ENCODE measurements around the gene PNN. TPM values are rescaled to one million over a fixed set of nuclear protein-coding genes. Genes with fewer than 3 reads are reported as not detected.

The PNN gene
- total and polyA plus RNA-seq, 2 of the 8 experiments (the other 6 are each of a cell fraction or from before 2014, with no cell fraction given) = 27.5 to 121 TPM

DNA sequence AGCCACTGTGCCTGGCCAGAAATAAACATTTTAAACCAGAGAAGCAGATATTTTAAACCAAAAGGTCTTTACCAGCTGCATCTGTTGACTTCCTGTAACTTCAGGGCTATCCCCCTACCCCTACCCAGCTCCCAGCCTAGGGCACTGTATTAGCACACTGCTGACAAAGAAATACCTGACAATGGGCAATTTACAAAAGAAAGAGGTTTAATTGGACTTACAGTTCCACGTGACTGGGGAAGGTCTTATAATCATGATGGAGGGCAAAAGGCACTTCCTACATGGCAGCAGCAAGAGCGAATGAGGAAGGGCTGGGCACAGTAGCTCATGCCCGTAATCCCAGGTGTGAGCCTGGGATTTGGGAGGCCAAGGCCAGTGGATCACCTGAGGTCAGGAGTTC is 34.9 kb upstream of the PNN start:
- H3K56ac ChIP-seq (replicated peaks; ENCODE audit: insufficient read length, low read depth, low read length) = no peak overlapping the region
- no peak overlapping the region for H2BK12ac ChIP-seq (ENCODE audit: low read depth, low read length)
- H4K20me1 ChIP-seq (replicated peaks in 1 of 2; ENCODE audit: control insufficient read depth in 1 of 2, insufficient read depth in 2 of 2, low read length in 2 of 2) = peaks cover 0 to 2% of the 10 kb centered on the region in 2 experiments
- 86% methylated on average over 3 of the region's 3 CpGs; no CpG with 5 or more reads in 1 of the 2 experiments for WGBS, 2 experiments (ENCODE audit: extremely low coverage in 1 of 2, insufficient coverage in 1 of 2, insufficient read length in 1 of 2, insufficient replicate concordance in 2 of 2, low coverage in 1 of 2, low lambda C conversion rate in 2 of 2, missing lambda C conversion rate in 1 of 2)
- H3K9me3 ChIP-seq (ENCODE audit: insufficient read depth in 2 of 2, low read depth in 1 of 2, low read length in 1 of 2) = peaks cover 12% of the 10 kb centered on the region in 2 experiments
- H3K27me3 ChIP-seq (replicated peaks in 1 of 4; ENCODE audit: control insufficient read depth in 3 of 4, extremely low read depth in 1 of 4, insufficient read depth in 3 of 4, low read length in 3 of 4) = no peaks in the 10 kb centered on the region
- FAIRE-seq (no peak), DNase-seq (ENCODE audit: low read depth in 1 of 2, low spot score in 2 of 2) (peak in 1 of 2 experiments; percentile 27)
- H4K5ac ChIP-seq (ENCODE audit: insufficient read length, low read depth, low read length) = no peak overlapping the region
- H3K36me3 ChIP-seq (ENCODE audit: control insufficient read depth in 2 of 4, insufficient read depth in 4 of 4, low read length in 3 of 4) = peaks cover 0 to 29% (median 10%) of the 10 kb centered on the region in 4 experiments; a peak in 5 of 8 replicates
- H2AK5ac ChIP-seq (ENCODE audit: low read depth, low read length) = no peak overlapping the region; the same call in 1 of the 2 replicates
- H3K79me1 ChIP-seq (ENCODE audit: low read depth, low read length) = no peaks in the 10 kb centered on the region
- no peak overlapping the region for H4K8ac ChIP-seq (ENCODE audit: extremely low read depth, insufficient read depth, low read length)
- no peak overlapping the region for H2BK120ac ChIP-seq (replicated peaks; ENCODE audit: low read depth, low read length)
- H4K91ac ChIP-seq (replicated peaks; ENCODE audit: insufficient read length, low read length) = no peak overlapping the region
- H3K23me2 ChIP-seq (ENCODE audit: low read depth, low read length) = no peaks in the 10 kb centered on the region
- no peak overlapping the region for H2BK5ac ChIP-seq (ENCODE audit: low read depth, low read length)
- no peaks in the 10 kb centered on the region for H3K79me2 ChIP-seq (ENCODE audit: control insufficient read depth in 1 of 2, insufficient read depth in 2 of 2, low read length in 2 of 2)
- no peak overlapping the region for H3K18ac ChIP-seq (ENCODE audit: extremely low read depth, low read length)
- no peak overlapping the region for H3K23ac ChIP-seq (ENCODE audit: insufficient read length)
- no peak overlapping the region for H3K4ac ChIP-seq (replicated peaks; ENCODE audit: insufficient read length, low read depth, low read length)
- H2BK15ac ChIP-seq (ENCODE audit: low read length) = no peak overlapping the region
- H3K14ac ChIP-seq (ENCODE audit: insufficient read length) = no peak overlapping the region
- no peak overlapping the region for H2AFZ ChIP-seq (ENCODE audit: low read length)
- H3K4me1 ChIP-seq (replicated peaks in 1 of 4; ENCODE audit: control insufficient read depth in 3 of 4, insufficient read depth in 4 of 4, low read length in 3 of 4) = peaks cover 0 to 3% (median 1%) of the 10 kb centered on the region in 4 experiments; a peak in 2 of 7 replicates
- ChIA-PET POLR2A (ENCODE audit: partially characterized antibody) (interaction anchor here (0.6 to 1.8 kb wide), 8 partner anchors 11 to 33 kb away, joined by 3 to 9 read pairs (median 4); partner anchors contain the start of genes GEMIN2 and TRAPPC6B), CTCF (ENCODE audit: partially characterized antibody) (interaction anchor here (0.9 kb wide), 1 partner anchor 20 kb away, joined by 3 read pairs; no protein-coding TSS in a partner anchor)
- no peak overlapping the region for H2BK20ac ChIP-seq (ENCODE audit: low read length)
- peak overlapping the region; percentile 1 to 17; a peak in 2 of 4 replicates for H3K4me2 ChIP-seq (ENCODE audit: insufficient read depth in 1 of 2, low read depth in 2 of 2, low read length in 2 of 2)
- peak overlapping the region in 1 of 4 experiments; percentile 5; a peak in 2 of 8 replicates for H3K4me3 ChIP-seq (ENCODE audit: extremely low read depth in 1 of 4, insufficient read depth in 2 of 4, low read depth in 3 of 4, low read length in 4 of 4)
- no peak overlapping the region for H3K9ac ChIP-seq (replicated peaks in 1 of 4; ENCODE audit: extremely low read depth in 1 of 4, low read depth in 3 of 4, low read length in 3 of 4)
- H3K27ac ChIP-seq (ENCODE audit: low read depth, low read length) = no peak overlapping the region
- no peak for TF ChIP-seq KDM4A (IDR thresholded peaks at IDR 0.05; ENCODE audit: low read depth, low read length, severe bottlenecking)
- TF ChIP-seq SP4 (IDR thresholded peaks at IDR 0.05; ENCODE audit: low read length) = no peak
- no peak for TF ChIP-seq CBX5 (IDR thresholded peaks at IDR 0.05; ENCODE audit: low read depth, low read length)
- no peak for TF ChIP-seq HDAC2 (IDR thresholded peaks at IDR 0.05; ENCODE audit: borderline replicate concordance in 1 of 2, low read depth in 2 of 2, low read length in 2 of 2)
- no peak for TF ChIP-seq EGR1 (IDR thresholded peaks at IDR 0.05; ENCODE audit: borderline replicate concordance, low read depth, low read length)
- TF ChIP-seq GABPA (IDR thresholded peaks at IDR 0.05; ENCODE audit: borderline replicate concordance, insufficient read depth, low read length) = no peak
- TF ChIP-seq YY1 (IDR thresholded peaks at IDR 0.05; ENCODE audit: low read depth, low read length) = no peak
- no peak for TF ChIP-seq SIN3A (conservative IDR thresholded peaks at IDR 0.05 in 1 of 2, IDR thresholded peaks at IDR 0.05 in 1 of 2; ENCODE audit: low read depth in 1 of 2, low read length in 2 of 2)
- no peak for TF ChIP-seq RXRA (IDR thresholded peaks at IDR 0.05; ENCODE audit: insufficient read depth, low read depth, low read length)
- no peak for TF ChIP-seq CTBP2 (IDR thresholded peaks at IDR 0.05; ENCODE audit: borderline replicate concordance, insufficient read depth, insufficient read length, low read length)
- TF ChIP-seq RFX5 (IDR thresholded peaks at IDR 0.05; ENCODE audit: borderline replicate concordance, low read depth, low read length) = no peak
- no peak for TF ChIP-seq POU5F1 (IDR thresholded peaks at IDR 0.05; ENCODE audit: low read depth, low read length)
- no peak for TF ChIP-seq HDAC6 (IDR thresholded peaks at IDR 0.05; ENCODE audit: low read depth, low read length)
